Measurements from ENCODE around the gene WAS.

GRCh38 chrX:48696909-48697727, 13.5 kb downstream of the WAS start:
- TF ChIP-seq CTCF (IDR thresholded peaks at IDR 0.05 in 4 of 5, conservative IDR thresholded peaks at IDR 0.05 in 1 of 5), result no peak
- no peak for TF ChIP-seq POLR2A (IDR thresholded peaks at IDR 0.05)
